Subcutaneous abdominal adipose tissue (tissue), 5 donors: ENCODE measurements around the gene ACTN4.

Experiments
- H3K27ac ChIP-seq: one replicate; pipeline ENCODE4 v1.7.0; 2013; ENCODE audit warnings: low read depth, mild to moderate bottlenecking, inconsistent platforms, low read length, moderate library complexity
- H3K27me3 ChIP-seq, 5 donors: one replicate each; pipeline ENCODE4 v1.7.0; 2013; ENCODE audit warnings: low read length in 5 of 5, inconsistent platforms in 1 of 5; ENCODE audit not compliant: control insufficient read depth in 5 of 5, insufficient read depth in 4 of 5
- H3K36me3 ChIP-seq, 5 donors: one replicate each; pipeline ENCODE4 v1.7.0; 2013; ENCODE audit warnings: low read length in 5 of 5; ENCODE audit not compliant: control insufficient read depth in 5 of 5, insufficient read depth in 5 of 5
- H3K4me1 ChIP-seq, 5 donors: one replicate each; pipeline ENCODE4 v1.7.0; 2013; ENCODE audit warnings: low read length in 5 of 5, mild to moderate bottlenecking in 3 of 5, moderate library complexity in 1 of 5; ENCODE audit not compliant: control insufficient read depth in 5 of 5, insufficient read depth in 5 of 5
- H3K4me3 ChIP-seq, 5 donors: one replicate each; pipeline ENCODE4 v1.7.0; 2013; ENCODE audit warnings: low read length in 5 of 5, low read depth in 1 of 5
- H3K9ac ChIP-seq, 5 donors: one replicate each; pipeline ENCODE4 v1.7.0; 2013; ENCODE audit warnings: low read length in 5 of 5, mild to moderate bottlenecking in 4 of 5, moderate library complexity in 3 of 5
- H3K9me3 ChIP-seq, 5 donors: one replicate each; pipeline ENCODE4 v1.7.0; 2013; ENCODE audit warnings: low read length in 5 of 5; ENCODE audit not compliant: control insufficient read depth in 5 of 5
- donor health status: healthy.
- donor health status: healthy.
- donor health status: healthy.
- donor health status: healthy.
- donor health status: healthy.

The ACTN4 gene

DNA sequence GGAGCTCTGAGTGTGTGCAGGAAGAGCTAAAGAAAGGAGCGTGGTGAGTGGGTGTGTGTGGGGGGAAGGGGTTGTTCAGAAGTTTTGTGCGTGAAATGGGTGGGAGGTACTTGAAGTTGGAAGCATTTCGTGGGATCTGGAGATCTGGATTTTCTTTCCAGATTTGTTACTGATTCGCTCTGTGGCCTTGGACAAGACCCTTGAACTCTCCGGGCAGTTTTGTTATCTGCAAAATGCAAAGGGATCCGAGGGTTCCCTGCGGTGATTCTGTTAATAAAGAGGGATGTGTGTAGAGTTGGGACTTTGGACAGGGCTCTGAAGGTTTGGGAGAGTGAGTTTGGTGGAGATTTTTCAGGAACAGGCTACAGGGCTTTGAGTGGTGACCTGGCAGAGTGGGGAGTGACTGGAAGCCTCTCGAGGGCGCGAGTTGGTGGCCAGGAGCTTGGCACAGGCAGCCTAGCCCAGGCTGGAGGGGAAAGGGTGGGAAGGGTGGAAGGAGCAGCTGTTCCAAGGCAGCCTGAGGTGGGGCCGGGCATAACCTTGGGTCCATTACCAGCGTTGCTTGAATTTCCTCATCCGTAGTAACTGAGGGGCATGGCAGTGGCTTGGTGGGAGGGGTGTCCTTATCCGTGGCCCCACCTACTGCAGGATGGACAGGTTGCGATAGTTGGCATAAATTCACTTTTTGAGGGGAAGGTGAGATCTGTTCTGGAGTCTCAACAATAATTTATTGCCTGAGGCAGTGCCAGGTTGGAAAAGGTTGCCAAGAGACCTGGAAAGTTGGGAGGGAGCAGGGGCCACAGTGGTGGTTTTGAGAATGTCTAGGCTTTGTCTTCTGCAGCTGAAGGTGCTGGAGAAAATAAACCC lies 2.1 kb downstream of the ACTN4 start:
- peak overlapping the region; percentile 75 to 98 (median 96) for H3K9ac ChIP-seq
- no peaks in the 10 kb centered on the region for H3K36me3 ChIP-seq
- no peaks in the 10 kb centered on the region for H3K9me3 ChIP-seq
- peaks cover 14 to 70% (median 66%) of the 10 kb centered on the region in 5 donors for H3K4me1 ChIP-seq
- peak overlapping the region; percentile 80 to 98 (median 93) for H3K4me3 ChIP-seq
- peak overlapping the region; percentile 99 for H3K27ac ChIP-seq
- no peaks in the 10 kb centered on the region for H3K27me3 ChIP-seq

DNA sequence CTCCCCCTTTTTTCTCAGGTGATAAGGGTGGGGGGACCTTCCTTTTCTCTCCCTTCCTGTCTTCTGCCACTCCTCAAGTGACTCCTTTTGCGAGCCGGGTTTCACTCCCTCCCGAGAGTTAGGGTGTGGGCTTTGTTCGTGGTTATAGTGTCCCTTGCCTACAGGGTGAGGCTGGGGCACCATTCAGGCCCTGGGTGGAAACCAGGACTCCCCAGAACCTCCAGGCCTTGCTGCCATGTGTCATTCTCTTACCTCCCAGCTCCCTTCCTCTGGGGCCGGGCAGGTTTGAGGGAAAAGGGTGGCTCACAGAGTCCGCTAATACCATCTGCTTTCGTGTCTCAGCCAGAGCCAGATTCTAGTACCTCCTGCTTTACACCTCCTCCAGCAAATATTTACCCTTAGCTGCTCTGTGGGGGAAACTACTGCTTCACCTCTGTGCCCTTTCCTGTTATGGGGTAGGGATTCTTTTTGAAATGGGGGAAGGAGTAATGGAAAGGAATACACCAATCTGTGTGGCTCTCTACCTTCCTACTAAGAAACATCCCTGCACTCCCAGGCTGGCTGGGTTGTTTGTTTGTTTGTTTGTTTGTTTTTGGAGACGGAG lies 2.8 kb downstream of the ACTN4 start:
- Histone ChIP-seq H3K36me3 (no peaks in the 10 kb centered on the region), H3K4me3 (peak overlapping the region; percentile 80 to 98 (median 93)), H3K27me3 (no peaks in the 10 kb centered on the region), H3K27ac (peak overlapping the region; percentile 99), H3K9me3 (no peaks in the 10 kb centered on the region), H3K4me1 (peaks cover 14 to 77% (median 74%) of the 10 kb centered on the region in 5 donors), H3K9ac (peak overlapping the region; percentile 75 to 98 (median 96))

DNA sequence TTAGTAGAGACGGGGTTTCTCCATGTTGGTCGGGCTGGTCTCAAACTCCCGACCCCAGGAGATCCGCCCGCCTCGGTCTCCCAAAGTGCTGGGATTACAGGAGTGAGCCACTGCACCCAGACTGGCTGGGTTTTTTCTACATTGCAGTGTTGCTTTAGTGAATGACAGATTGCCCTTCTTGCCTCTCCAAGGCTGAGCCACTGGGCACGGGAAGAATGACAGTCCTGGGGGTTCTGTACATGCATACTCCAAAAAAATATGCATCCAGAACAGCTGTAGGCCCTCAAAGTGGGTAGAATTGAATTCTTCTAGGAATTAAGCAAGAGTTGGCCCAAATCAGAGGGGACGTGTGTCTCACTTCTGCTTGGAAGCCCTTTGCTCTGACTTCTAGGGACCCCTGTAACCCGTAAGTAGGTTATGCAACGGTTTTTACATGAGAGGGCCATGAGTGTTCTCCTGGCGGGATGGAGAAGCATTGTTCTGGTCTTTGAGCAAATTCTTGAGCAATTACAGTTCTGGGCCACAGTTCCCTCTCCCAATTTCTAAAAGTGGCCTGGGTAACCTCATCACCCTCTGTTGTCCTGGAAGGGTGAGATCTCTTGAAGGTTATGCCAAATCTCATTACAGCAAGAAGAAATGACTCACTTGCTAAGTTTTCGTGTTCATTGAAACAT lies 3.6 kb downstream of the ACTN4 start:
- peak overlapping the region; percentile 99 for H3K27ac ChIP-seq
- H3K9me3 ChIP-seq = no peaks in the 10 kb centered on the region
- H3K9ac ChIP-seq = peak overlapping the region in 4 of 5 donors; percentile 10 to 97 (median 88)
- peaks cover 16 to 85% (median 81%) of the 10 kb centered on the region in 5 donors for H3K4me1 ChIP-seq
- H3K4me3 ChIP-seq = peak overlapping the region; percentile 6 to 98 (median 80)
- H3K27me3 ChIP-seq = no peaks in the 10 kb centered on the region
- H3K36me3 ChIP-seq = no peaks in the 10 kb centered on the region

- Histone ChIP-seq H3K4me3 (peak overlapping the region in 1 of 5 donors; percentile 9), H3K9me3 (no peaks in the 10 kb centered on the region), H3K9ac (peak overlapping the region in 4 of 5 donors; percentile 41 to 93 (median 56)), H3K27ac (peak overlapping the region; percentile 99), H3K27me3 (no peaks in the 10 kb centered on the region), H3K36me3 (no peaks in the 10 kb centered on the region), H3K4me1 (peaks cover 16 to 100% (median 99%) of the 10 kb centered on the region in 5 donors)
Measured at GRCh38 chr19:38653028-38653571, 5.7 kb downstream of the ACTN4 start.

DNA sequence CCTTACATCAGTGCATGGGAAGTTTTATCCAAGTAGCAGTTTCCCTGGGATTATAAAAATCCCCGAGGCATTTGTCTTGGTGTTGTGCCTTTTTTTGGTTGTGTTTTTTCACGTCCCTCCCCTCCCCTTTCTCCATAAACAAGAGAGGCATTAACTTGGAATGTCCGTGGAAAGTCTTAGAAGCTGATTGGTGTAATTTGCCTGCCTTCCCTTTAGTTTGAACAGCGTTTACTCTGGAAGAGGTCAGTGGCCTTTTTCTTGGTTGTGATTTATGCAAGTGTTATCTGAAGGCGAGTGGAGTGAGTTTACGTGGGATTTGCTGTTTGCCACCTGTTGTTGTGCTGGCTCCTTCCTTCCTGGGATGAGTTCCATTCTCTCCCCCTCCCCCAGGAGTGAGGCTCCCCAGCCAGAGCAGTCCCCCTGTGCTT lies 7.2 kb downstream of the ACTN4 start:
- no peak overlapping the region for H3K4me3 ChIP-seq
- peaks cover 18 to 100% (median 98%) of the 10 kb centered on the region in 5 donors for H3K4me1 ChIP-seq
- peak overlapping the region; percentile 99 for H3K27ac ChIP-seq
- peak overlapping the region in 1 of 5 donors; percentile 35 for H3K9ac ChIP-seq
- H3K36me3 ChIP-seq = no peaks in the 10 kb centered on the region
- no peaks in the 10 kb centered on the region for H3K9me3 ChIP-seq
- H3K27me3 ChIP-seq = no peaks in the 10 kb centered on the region

DNA sequence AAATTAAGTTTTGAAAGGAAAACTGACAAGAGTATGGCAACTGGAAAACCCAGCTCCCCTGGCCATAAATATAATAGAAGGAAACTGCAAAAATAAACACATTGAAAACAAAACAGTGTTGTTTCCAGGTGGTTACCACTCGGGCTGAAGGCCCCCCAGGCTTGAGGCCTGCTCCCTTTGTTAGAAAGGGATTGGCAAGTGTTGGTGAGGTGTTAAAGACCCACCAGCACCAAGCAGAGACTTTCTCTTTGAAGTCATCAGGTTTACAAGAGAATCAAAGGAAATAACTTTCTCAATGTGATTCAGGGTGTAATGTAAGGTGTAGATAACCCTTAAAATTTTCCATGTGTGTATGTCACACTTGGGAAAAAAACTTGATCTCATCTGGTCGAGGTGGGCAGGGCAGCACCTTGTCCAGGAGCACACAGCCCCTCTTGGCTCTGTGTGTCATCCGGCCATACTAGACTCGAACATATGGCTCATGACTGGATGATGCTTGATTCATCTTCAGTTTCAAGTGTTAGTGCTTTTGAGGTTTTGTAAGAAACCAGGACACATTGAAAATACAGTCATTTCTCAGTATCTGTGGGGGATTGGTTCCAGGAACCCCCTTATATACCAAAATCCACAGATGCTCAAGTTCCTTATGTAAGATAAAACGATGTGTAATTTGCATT lies 7.8 kb downstream of the ACTN4 start:
- H3K4me1 ChIP-seq = peaks cover 18 to 100% (median 98%) of the 10 kb centered on the region in 5 donors
- no peak overlapping the region for H3K4me3 ChIP-seq
- no peaks in the 10 kb centered on the region for H3K36me3 ChIP-seq
- H3K9me3 ChIP-seq = no peaks in the 10 kb centered on the region
- peak overlapping the region; percentile 99 for H3K27ac ChIP-seq
- peak overlapping the region in 2 of 5 donors; percentile 35 to 48 for H3K9ac ChIP-seq
- H3K27me3 ChIP-seq = no peaks in the 10 kb centered on the region

- H3K27me3 ChIP-seq = no peaks in the 10 kb centered on the region
- H3K9me3 ChIP-seq = no peaks in the 10 kb centered on the region
- H3K36me3 ChIP-seq = peaks cover 0 to 5% (median 0%) of the 10 kb centered on the region in 5 donors
- H3K4me3 ChIP-seq = peak overlapping the region in 1 of 5 donors; percentile 11
- H3K4me1 ChIP-seq = peaks cover 16 to 100% (median 97%) of the 10 kb centered on the region in 5 donors
- peak overlapping the region; percentile 96 for H3K27ac ChIP-seq
- peak overlapping the region in 1 of 5 donors; percentile 21 for H3K9ac ChIP-seq
Measured at GRCh38 chr19:38656171-38656981, 8.9 kb downstream of the ACTN4 start.

- H3K9ac ChIP-seq = peak overlapping the region in 3 of 5 donors; percentile 56 to 73 (median 62)
- H3K4me3 ChIP-seq = peak overlapping the region in 2 of 5 donors; percentile 4 to 26
- peaks cover 0 to 5% (median 0%) of the 10 kb centered on the region in 5 donors for H3K36me3 ChIP-seq
- peak overlapping the region; percentile 96 for H3K27ac ChIP-seq
- no peaks in the 10 kb centered on the region for H3K27me3 ChIP-seq
- peaks cover 9 to 98% (median 94%) of the 10 kb centered on the region in 5 donors for H3K4me1 ChIP-seq
- H3K9me3 ChIP-seq = no peaks in the 10 kb centered on the region
Measured at GRCh38 chr19:38657633-38658222, 10.3 kb downstream of the ACTN4 start.
